SH-SY5Y (cell line): Measurements from ENCODE around the gene CASKIN2.

Experiments used
- GATA2 ChIP-seq: IDR thresholded peaks from 2 replicates; pipeline ENCODE4 v1.6.1; 2011; ENCODE audit warnings: mild to moderate bottlenecking, low read depth, low read length
- GATA3 ChIP-seq: IDR thresholded peaks from 2 replicates; pipeline ENCODE4 v1.6.1; 2011; ENCODE audit warnings: low read depth, mild to moderate bottlenecking, low read length, moderate library complexity

GRCh38 chr17:75463603-75464002, 51.7 kb downstream of the CASKIN2 start:
- TF ChIP-seq GATA2 = no peak
- no peak for TF ChIP-seq GATA3
